Measurements from ENCODE around the gene DEXI.
A peak's percentile ranks its signal among the peaks of the same experiment; 100 is the strongest.
"Not testable (repeated sequence)": the region's sequence is repeated elsewhere in the genome, so short reads cannot be mapped to it uniquely, and the experiment has no call there.

DEXI gene

DNA sequence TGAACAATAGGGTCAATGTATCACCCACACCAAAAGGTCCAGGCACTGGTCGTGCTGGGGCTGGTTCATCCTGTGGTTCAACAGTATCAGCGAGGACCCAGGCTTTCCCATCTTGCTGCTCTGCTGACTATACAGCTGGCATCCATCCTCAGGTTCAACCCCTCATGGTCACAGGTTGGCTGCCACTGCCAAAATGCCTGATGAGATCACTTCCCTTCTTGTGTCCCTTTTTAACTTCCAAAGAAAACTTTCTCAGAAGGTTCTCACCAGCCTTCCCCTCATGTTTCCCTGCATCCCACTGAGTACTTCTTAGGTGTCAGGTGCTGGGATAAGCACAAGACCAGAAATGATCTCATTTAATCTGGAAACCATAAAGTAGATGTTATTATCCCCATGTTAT lies 27.8 kb upstream of the DEXI start:
- no peak overlapping the region for H3K4me3 ChIP-seq (ENCODE audit: low read depth, low read length)
- TF ChIP-seq CTCF (IDR thresholded peaks at IDR 0.05; ENCODE audit: low read depth, low read length, missing control alignments): no peak

GRCh38 chr16:10969615-10970014 lies 27.3 kb upstream of the DEXI start:
- no peak overlapping the region for H3K4me3 ChIP-seq (ENCODE audit: low read depth, low read length)
- DNase-seq (ENCODE audit: low read depth): no peak
- no peak for TF ChIP-seq CTCF (IDR thresholded peaks at IDR 0.05; ENCODE audit: low read depth, low read length, missing control alignments)

More for the DNA sequence above, 27.8 kb upstream of the DEXI start:
- DNase-seq (ENCODE audit: low read depth): no peak

DNA sequence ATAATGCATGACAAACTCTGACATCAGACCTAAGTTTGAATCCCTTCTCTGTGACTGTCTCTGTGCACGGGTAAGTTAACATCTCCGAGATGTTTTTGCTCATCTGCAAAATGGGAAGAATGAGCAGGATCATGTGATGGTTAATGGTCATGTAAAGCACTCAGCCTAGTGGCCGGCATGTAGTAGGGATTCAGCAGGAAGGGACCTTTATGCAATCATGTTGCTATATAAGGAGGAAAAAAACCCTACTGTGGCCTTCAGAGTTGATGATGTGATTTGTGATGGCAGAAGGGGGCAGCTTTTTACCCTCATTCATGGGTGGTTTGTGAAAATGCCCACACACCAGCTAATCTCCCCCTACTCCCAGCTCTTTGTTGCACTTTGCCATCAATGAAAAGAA lies 26.2 kb upstream of the DEXI start:
- DNase-seq (ENCODE audit: low read depth): no peak
- H3K4me3 ChIP-seq (ENCODE audit: low read depth, low read length): no peak overlapping the region
- TF ChIP-seq CTCF (IDR thresholded peaks at IDR 0.05; ENCODE audit: low read depth, low read length, missing control alignments): no peak

GRCh38 chr16:10967986-10968385 lies 25.7 kb upstream of the DEXI start:
- TF ChIP-seq CTCF (IDR thresholded peaks at IDR 0.05; ENCODE audit: low read depth, low read length, missing control alignments): no peak
- no peak for DNase-seq (ENCODE audit: low read depth)
- H3K4me3 ChIP-seq (ENCODE audit: low read depth, low read length): no peak overlapping the region

DNA sequence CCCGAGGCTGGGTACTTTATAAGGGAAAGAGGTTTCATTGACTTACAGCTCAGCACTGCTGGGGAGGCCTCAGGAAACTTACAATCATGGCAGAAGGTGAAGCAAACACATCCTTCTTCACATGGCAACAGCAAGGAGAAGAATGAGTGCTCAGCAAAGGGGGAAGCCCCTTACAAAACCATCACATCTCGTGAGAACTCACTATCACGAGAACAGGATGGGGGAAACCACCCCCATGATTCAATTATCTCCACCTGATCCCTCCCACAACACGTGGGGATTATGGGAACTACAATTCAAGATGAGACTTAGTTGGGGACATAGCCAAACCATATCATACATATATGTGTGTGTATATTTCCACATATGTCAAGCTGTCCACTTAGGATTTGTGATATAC lies 24.3 kb upstream of the DEXI start:
- H3K4me3 ChIP-seq (ENCODE audit: low read depth, low read length); DNase-seq (ENCODE audit: low read depth): not testable (repeated sequence)

DNA sequence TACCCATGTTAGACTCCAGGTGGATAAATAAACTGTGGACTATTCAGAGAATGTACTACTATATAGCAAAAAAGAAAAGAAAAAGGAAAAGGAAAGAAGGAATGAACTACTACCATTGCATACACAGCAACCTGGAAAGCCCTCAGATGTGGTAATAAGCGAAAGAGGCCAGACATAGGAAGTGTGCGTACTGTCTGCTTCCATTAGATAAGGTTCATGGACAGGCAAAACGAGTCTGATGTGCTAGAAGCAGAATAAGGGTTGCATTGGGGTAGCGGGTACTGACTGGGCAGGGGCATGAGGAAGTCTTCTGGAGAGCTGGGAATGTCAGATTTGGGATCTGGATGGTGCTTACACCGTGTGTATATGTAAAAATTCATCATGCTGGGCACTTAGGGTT lies 23.9 kb upstream of the DEXI start:
- TF ChIP-seq CTCF (IDR thresholded peaks at IDR 0.05; ENCODE audit: low read depth, low read length, missing control alignments): no peak
- no peak for DNase-seq (ENCODE audit: low read depth)
- no peak overlapping the region for H3K4me3 ChIP-seq (ENCODE audit: low read depth, low read length)

GRCh38 chr16:10965440-10966061 lies 23.3 kb upstream of the DEXI start:
- TF ChIP-seq CTCF (IDR thresholded peaks at IDR 0.05; ENCODE audit: low read depth, low read length, missing control alignments): no peak
- no peak for DNase-seq (ENCODE audit: low read depth)
- H3K4me3 ChIP-seq (ENCODE audit: low read depth, low read length): peak overlapping the region; percentile 8; the same call in 1 of the 2 replicates
